Stomach (tissue), 9 donors: ENCODE results near the gene VPS13D. TPM values are rescaled to one million over a fixed set of nuclear protein-coding genes. Genes with fewer than 3 reads are reported as not detected.

Source experiments
- DNase-seq, 2 donors: peaks; one replicate each; pipeline versions ENCODE4 v3.0.0 to v3.0.0-alpha.2; 2013 to 2019
- H3K27ac ChIP-seq, 5 donors: fragments of 200-600 bp in 4 of 5; sonication (generic) in 4 of 5; one replicate each; pipeline ENCODE4 v1.5.1; 2013 to 2019; ENCODE audit warnings: mild to moderate bottlenecking in 1 of 5, moderate library complexity in 1 of 5
- H3K27me3 ChIP-seq, 3 donors: fragments of 200-600 bp; sonication (generic); one replicate each; pipeline ENCODE4 v1.5.1; 2017 to 2019; ENCODE audit warnings: mixed run types in 1 of 3
- H3K36me3 ChIP-seq, 4 donors: fragments of 200-600 bp; sonication (generic); 1 replicate in 3 of 4; 2 replicates in 1 of 4; pipeline ENCODE4 v1.5.1; 2016 to 2019
- H3K4me1 ChIP-seq, 4 donors: fragments of 200-600 bp; sonication (generic); one replicate each; pipeline ENCODE4 v1.5.1; 2016 to 2019
- H3K4me3 ChIP-seq, 4 donors: fragments of 200-600 bp; sonication (generic) in 3 of 4; one replicate each; pipeline ENCODE4 v1.5.1; 2016 to 2019; ENCODE audit warnings: mild to moderate bottlenecking in 1 of 4
- H3K9me3 ChIP-seq, 4 donors: fragments of 200-600 bp; sonication (generic); one replicate each; pipeline ENCODE4 v1.5.1; 2016 to 2019
- EP300 ChIP-seq: sonication (generic); formaldehyde crosslinking; IDR thresholded peaks from one replicate; pipeline ENCODE4 v1.6.1; 2017; ENCODE audit warnings: antibody characterized with exemption
- POLR2A ChIP-seq, 4 donors: fragments of 450-650 bp; IDR thresholded peaks; one replicate each; pipeline ENCODE4 v1.6.1; 2016; ENCODE audit warnings: antibody characterized with exemption in 4 of 4, control low read depth in 2 of 4, mild to moderate bottlenecking in 1 of 4, moderate library complexity in 1 of 4
- POLR2AphosphoS5 ChIP-seq, 3 donors: sonication (generic); formaldehyde crosslinking; IDR thresholded peaks; one replicate each; pipeline ENCODE4 v1.6.1; 2016; ENCODE audit warnings: antibody characterized with exemption in 3 of 3
- WGBS, 5 donors: extraction: QIAGEN DNeasy Blood & Tissue Kit in 3 of 5; methylation state at CpG; one replicate each; pipeline versions ENCODE4 v1.1.5 to v1.1.7; 2013 to 2018; 5-methylcytosine and 5-hydroxymethylcytosine counted together
- intact Hi-C: fragments of 100-400 bp; cut with DNase I; formaldehyde crosslinking; loops from one replicate; pipeline ENCODE4 v1.15.1; 2023; ENCODE audit warnings: low total_unique reads
- polyA plus RNA-seq, 3 donors: library from polyadenylated mRNA; stranded (reverse); fragments of 200-250 nt; gene quantifications; one replicate each; pipeline ENCODE4 v1.2.3, GENCODE V29; 2013
- total RNA-seq, 5 donors: library from RNA; depleted of rRNA; stranded (reverse); fragments of >200 nt; gene quantifications; one replicate each; pipeline versions ENCODE4 v1.1.0 to v1.2.3, GENCODE V29; 2014 to 2016
- TF ChIP-seq, protein P1 (sequence below), 7 experiments: fragments of 450-650 bp in 4 of 7; fragments of 200-600 bp in 3 of 7; sonication (generic) in 3 of 7; IDR thresholded peaks; one replicate each; pipeline ENCODE4 v1.5.1; 2016 to 2019; ENCODE audit warnings: antibody characterized with exemption in 7 of 7, control low read depth in 2 of 7, mild to moderate bottlenecking in 1 of 7
- donor health status: healthy with polysubstance abuse.
- donor health status: Bipolar disorder and iron deficiency.
- donor health status: healthy.

The VPS13D gene
- total and polyA plus RNA-seq, 8 donors = 6.7 to 106 (median 66.5) TPM

DNA sequence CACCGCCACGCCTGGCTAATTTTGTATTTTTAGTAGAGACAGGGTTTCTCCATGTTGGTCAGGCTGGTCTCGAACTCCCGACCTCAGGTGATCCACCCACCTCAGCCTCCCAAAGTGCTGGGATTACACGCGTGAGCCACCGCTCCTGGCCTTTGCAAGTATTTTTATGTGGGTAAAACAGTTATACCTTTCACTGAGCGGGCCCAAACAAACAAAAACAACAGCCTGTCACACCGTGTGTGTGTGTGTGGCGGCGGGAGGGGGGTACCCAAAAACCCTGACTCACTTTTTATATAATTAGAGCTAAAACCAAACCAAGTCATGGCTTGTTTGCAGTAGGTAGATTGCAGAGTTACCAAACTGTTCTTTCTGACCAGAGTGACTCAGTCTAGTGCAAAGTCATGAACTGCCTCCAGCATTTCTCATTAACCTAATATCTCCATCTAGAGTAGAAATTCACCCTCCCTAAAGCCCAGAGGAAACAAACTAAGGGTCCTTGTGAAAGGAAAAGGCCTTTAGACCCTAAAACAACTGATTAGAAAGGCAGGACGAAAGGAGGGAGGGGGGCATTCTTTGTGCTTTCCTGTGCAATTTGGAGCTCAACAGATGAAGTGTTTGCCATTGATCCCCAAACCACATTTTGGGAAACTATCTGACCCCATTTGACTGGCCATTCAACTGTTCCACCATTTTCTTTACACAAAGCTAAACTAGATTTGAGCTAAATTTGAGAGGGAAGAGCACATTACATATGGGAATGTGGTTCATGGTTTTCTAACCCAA, 207.2 kb downstream of the VPS13D start:
- H3K4me1 ChIP-seq = peaks cover 31 to 79% (median 63%) of the 10 kb centered on the region in 4 donors
- H3K4me3 ChIP-seq = no peak overlapping the region
- no peak for DNase-seq
- no peaks in the 10 kb centered on the region for H3K27me3 ChIP-seq
- peak overlapping the region in 3 of 5 donors; percentile 26 to 78 (median 69) for H3K27ac ChIP-seq
- TF ChIP-seq EP300 (no peak), POLR2A (IDR thresholded peaks at IDR 0.05) (no peak), POLR2AphosphoS5 (IDR thresholded peaks at IDR 0.05) (no peak)
- TF ChIP-seq, protein P1, sequence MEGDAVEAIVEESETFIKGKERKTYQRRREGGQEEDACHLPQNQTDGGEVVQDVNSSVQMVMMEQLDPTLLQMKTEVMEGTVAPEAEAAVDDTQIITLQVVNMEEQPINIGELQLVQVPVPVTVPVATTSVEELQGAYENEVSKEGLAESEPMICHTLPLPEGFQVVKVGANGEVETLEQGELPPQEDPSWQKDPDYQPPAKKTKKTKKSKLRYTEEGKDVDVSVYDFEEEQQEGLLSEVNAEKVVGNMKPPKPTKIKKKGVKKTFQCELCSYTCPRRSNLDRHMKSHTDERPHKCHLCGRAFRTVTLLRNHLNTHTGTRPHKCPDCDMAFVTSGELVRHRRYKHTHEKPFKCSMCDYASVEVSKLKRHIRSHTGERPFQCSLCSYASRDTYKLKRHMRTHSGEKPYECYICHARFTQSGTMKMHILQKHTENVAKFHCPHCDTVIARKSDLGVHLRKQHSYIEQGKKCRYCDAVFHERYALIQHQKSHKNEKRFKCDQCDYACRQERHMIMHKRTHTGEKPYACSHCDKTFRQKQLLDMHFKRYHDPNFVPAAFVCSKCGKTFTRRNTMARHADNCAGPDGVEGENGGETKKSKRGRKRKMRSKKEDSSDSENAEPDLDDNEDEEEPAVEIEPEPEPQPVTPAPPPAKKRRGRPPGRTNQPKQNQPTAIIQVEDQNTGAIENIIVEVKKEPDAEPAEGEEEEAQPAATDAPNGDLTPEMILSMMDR (IDR thresholded peaks at IDR 0.05) = no peak
- 86 to 94% (median 90%) methylated on average over 12 of the region's 12 CpGs for WGBS, 5 donors
- intact Hi-C loops = no loop called here
- peaks cover 3 to 33% (median 21%) of the 10 kb centered on the region in 4 donors for H3K36me3 ChIP-seq
- H3K9me3 ChIP-seq = no peaks in the 10 kb centered on the region

DNA sequence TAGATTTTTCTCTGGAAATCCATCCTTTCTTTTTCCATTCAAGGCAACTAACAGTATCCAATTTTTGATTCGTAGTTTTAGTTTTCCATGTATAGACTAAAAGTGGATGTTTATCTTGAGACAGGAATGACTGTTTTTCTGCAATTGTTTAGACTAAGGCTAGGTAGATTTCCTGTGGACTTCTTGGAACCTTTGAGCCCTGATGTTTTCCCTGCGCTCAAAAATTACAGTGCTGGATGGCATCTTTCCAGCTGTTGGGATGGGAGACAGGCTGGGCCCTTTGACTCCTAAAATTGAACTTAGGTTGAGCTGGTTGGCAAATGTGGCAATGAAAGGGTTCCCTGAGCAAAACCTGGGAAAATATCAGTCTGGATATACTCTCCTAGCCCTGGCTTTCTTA, 207.8 kb downstream of the VPS13D start:
- 74 to 90% (median 81%) methylated on average over 2 of the region's 2 CpGs for WGBS, 5 donors
- TF ChIP-seq EP300 (no peak), POLR2A (IDR thresholded peaks at IDR 0.05) (no peak), POLR2AphosphoS5 (IDR thresholded peaks at IDR 0.05) (no peak)
- TF ChIP-seq, protein P1 (IDR thresholded peaks at IDR 0.05) = no peak
- Histone ChIP-seq H3K27ac (peak overlapping the region in 1 of 5 donors; percentile 69), H3K4me3 (no peak overlapping the region), H3K27me3 (no peaks in the 10 kb centered on the region), H3K4me1 (peaks cover 25 to 72% (median 59%) of the 10 kb centered on the region in 4 donors), H3K9me3 (no peaks in the 10 kb centered on the region), H3K36me3 (peaks cover 3 to 33% (median 21%) of the 10 kb centered on the region in 4 donors)
- DNase-seq = no peak
- intact Hi-C loops = no loop called here

DNA sequence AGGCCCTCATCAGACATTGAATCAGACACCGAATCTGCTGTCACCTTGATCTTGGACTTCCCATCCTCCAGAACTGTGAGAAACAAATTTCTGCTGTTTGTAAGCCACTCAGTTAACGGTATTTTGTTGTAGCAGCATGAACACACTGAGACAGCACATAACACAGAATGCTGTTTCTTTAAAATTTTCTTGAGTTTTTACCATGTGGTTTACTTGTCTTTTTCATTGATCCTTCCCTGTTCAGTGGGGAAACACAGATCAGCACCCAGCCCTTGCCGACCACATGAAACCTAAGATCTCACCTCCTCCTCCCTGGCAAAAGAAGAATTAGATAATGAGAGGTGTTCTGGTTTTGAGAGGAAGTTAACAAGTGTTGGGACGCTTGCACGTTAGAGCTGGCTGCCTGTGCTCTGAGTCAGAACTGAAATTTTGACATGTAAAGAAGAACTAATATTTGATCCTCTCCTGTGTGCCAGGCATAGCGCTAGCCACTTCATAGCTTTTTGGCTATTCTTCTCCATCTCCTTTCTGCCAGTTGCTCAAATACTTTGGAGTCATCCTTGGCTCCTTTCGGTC, 208.6 kb downstream of the VPS13D start:
- 67 to 83% (median 79%) methylated on average over 7 of the region's 7 CpGs for WGBS, 5 donors
- Histone ChIP-seq H3K4me3 (no peak overlapping the region), H3K36me3 (peaks cover 3 to 33% (median 21%) of the 10 kb centered on the region in 4 donors), H3K27ac (peak overlapping the region in 2 of 5 donors; percentile 42 to 43), H3K9me3 (no peaks in the 10 kb centered on the region), H3K27me3 (no peaks in the 10 kb centered on the region), H3K4me1 (peaks cover 17 to 64% (median 51%) of the 10 kb centered on the region in 4 donors)
- no peak for DNase-seq
- intact Hi-C loops = no loop called here
- no peak for TF ChIP-seq POLR2A (IDR thresholded peaks at IDR 0.05)
- TF ChIP-seq EP300 = no peak
- no peak for TF ChIP-seq POLR2AphosphoS5 (IDR thresholded peaks at IDR 0.05)
- TF ChIP-seq, protein P1 (IDR thresholded peaks at IDR 0.05) = no peak

DNA sequence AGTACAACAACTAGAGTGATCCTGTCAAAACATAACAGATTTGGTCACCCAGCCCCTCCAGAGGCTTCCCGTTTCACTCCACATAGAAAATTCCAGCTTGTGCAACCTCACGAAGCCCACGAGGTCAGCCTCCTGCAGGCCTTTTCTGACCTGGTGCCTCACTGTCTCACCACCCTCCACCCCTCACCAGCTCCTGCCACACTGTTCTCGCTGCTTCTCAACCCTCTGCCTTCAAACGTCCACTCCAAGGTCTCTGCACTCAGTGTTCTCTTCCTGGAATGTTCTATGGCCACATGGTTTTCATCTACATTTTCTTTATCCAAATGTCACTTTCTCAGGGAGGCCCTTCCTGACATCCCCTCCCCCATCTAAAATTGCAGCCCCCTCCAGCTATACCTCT, 209.2 kb downstream of the VPS13D start:
- Histone ChIP-seq H3K4me1 (peaks cover 10 to 58% (median 44%) of the 10 kb centered on the region in 4 donors), H3K27ac (peak overlapping the region in 2 of 5 donors; percentile 42 to 43), H3K9me3 (no peaks in the 10 kb centered on the region), H3K4me3 (no peak overlapping the region), H3K36me3 (peaks cover 3 to 33% (median 21%) of the 10 kb centered on the region in 4 donors), H3K27me3 (no peaks in the 10 kb centered on the region)
- 71 to 88% (median 77%) methylated on average over 5 of the region's 5 CpGs for WGBS, 5 donors
- TF ChIP-seq, protein P1 (IDR thresholded peaks at IDR 0.05) = no peak
- TF ChIP-seq POLR2AphosphoS5 (IDR thresholded peaks at IDR 0.05) = no peak
- TF ChIP-seq EP300 = no peak
- no peak for TF ChIP-seq POLR2A (IDR thresholded peaks at IDR 0.05)
- no peak for DNase-seq
- intact Hi-C loops = no loop called here
